Measurements from ENCODE around the gene ABHD8.

GRCh38 chr19:17281391-17282304, 21.6 kb downstream of the ABHD8 start, which contains the start of gene ANKLE1:
- TF ChIP-seq EZH2 (IDR thresholded peaks at IDR 0.05) (no peak), POLR2AphosphoS5 (IDR thresholded peaks at IDR 0.05; ENCODE audit: borderline replicate concordance, low read depth, low read length) (peak; percentile 65; the same call in 1 of the 2 replicates), FOXP2 (optimal IDR thresholded peaks at IDR 0.05; ENCODE audit: control extremely low read depth, extremely low read length, insufficient read depth) (no peak)

Data from SK-N-MC (cell line).